Transverse colon (tissue), 4 donors: ENCODE data around the gene NACA2. TPM values are rescaled to one million over a fixed set of nuclear protein-coding genes. Genes with fewer than 3 reads are reported as not detected.

Experiments
- DNase-seq: peaks from one replicate; pipeline ENCODE4 v3.0.0-alpha.2; 2019
- H3K27ac ChIP-seq, 4 donors: fragments of 200-600 bp; sonication (generic); 2 replicates each; pipeline ENCODE4 v1.5.1; 2016 to 2018; ENCODE audit warnings: inconsistent platforms in 4 of 4
- H3K27me3 ChIP-seq: fragments of 200-600 bp; sonication (generic); 2 replicates; pipeline ENCODE4 v1.5.1; 2017; ENCODE audit warnings: inconsistent platforms
- H3K36me3 ChIP-seq, 4 donors: fragments of 200-600 bp; sonication (generic); 2 replicates each; pipeline ENCODE4 v1.5.1; 2017 to 2019; ENCODE audit warnings: inconsistent platforms in 4 of 4
- H3K4me1 ChIP-seq, 4 donors: fragments of 200-600 bp; sonication (generic); 2 replicates each; pipeline ENCODE4 v1.5.1; 2017 to 2020; ENCODE audit warnings: inconsistent platforms in 4 of 4
- H3K4me3 ChIP-seq, 4 donors: fragments of 200-600 bp; sonication (generic); 1 replicate in 1 of 4; 2 replicates in 3 of 4; pipeline versions ENCODE4 v1.5.1 to v1.6.1; 2017 to 2019; ENCODE audit warnings: inconsistent platforms in 4 of 4
- H3K9me3 ChIP-seq, 2 donors: fragments of 200-600 bp; sonication (generic); 2 replicates each; pipeline ENCODE4 v1.5.1; 2017 to 2019; ENCODE audit warnings: inconsistent platforms in 2 of 2
- CTCF ChIP-seq, 5 experiments: fragments of 200-600 bp in 3 of 5; fragments of 450-650 bp in 2 of 5; sonication (generic) in 3 of 5; IDR thresholded peaks; 1 replicate in 2 of 5; 2 replicates in 3 of 5; pipeline ENCODE4 v1.5.1; 2016 to 2017; ENCODE audit warnings: antibody characterized with exemption in 5 of 5, inconsistent platforms in 3 of 5, mild to moderate bottlenecking in 2 of 5, moderate library complexity in 1 of 5
- EP300 ChIP-seq: sonication (generic); formaldehyde crosslinking; IDR thresholded peaks from one replicate; pipeline ENCODE4 v1.6.1; 2017; ENCODE audit warnings: antibody characterized with exemption, low read depth
- POLR2A ChIP-seq: fragments of 450-650 bp; IDR thresholded peaks from one replicate; pipeline ENCODE4 v1.6.1; 2016; ENCODE audit warnings: antibody characterized with exemption, mild to moderate bottlenecking, moderate library complexity
- POLR2AphosphoS5 ChIP-seq, 3 donors: sonication (generic); formaldehyde crosslinking; IDR thresholded peaks; one replicate each; pipeline ENCODE4 v1.6.1; 2016; ENCODE audit warnings: antibody characterized with exemption in 3 of 3
- WGBS, 2 donors: methylation state at CpG; one replicate each; pipeline ENCODE4 v1.1.5; 2018; ENCODE audit warnings: low coverage in 1 of 2; 5-methylcytosine and 5-hydroxymethylcytosine counted together
- in situ Hi-C, 4 donors: fragments of 200-750 bp; cut with MboI; loops; one replicate each; pipeline versions ENCODE4 v1.15.0 to v1.15.1; 2017; ENCODE audit warnings: low sequenced_read_pairs in 3 of 4, low pct_ligation_motif_present in 1 of 4, low pct_unique_long_range_greater_than_20kb in 1 of 4
- intact Hi-C: fragments of 100-400 bp; cut with DNase I; formaldehyde crosslinking; loops from one replicate; pipeline ENCODE4 v1.15.1; 2023; ENCODE audit warnings: low total_unique reads
- total RNA-seq, 4 donors: library from RNA; depleted of rRNA; stranded (reverse); fragments of >200 nt; gene quantifications; one replicate each; pipeline ENCODE4 v1.1.0, GENCODE V29; 2016

The NACA2 gene
- total RNA-seq, 4 donors from 2014 or later = not detected

- peaks cover 64% of the 10 kb centered on the region for H3K27me3 ChIP-seq
- in situ Hi-C loops = no loop called here
- no peaks in the 10 kb centered on the region for H3K9me3 ChIP-seq
These were observed 43.9 kb downstream of the NACA2 start for GRCh38 chr17:61547113-61547512.

GRCh38 chr17:61545335-61545938, 45.6 kb downstream of the NACA2 start:
- Histone ChIP-seq H3K4me3 (no peak overlapping the region), H3K27ac (no peak overlapping the region), H3K27me3 (peaks cover 54% of the 10 kb centered on the region), H3K4me1 (no peaks in the 10 kb centered on the region), H3K9me3 (peaks cover 0 to 6% of the 10 kb centered on the region in 2 donors), H3K36me3 (no peaks in the 10 kb centered on the region)
- TF ChIP-seq EP300 (no peak), POLR2AphosphoS5 (IDR thresholded peaks at IDR 0.05) (no peak), POLR2A (no peak), CTCF (IDR thresholded peaks at IDR 0.05) (no peak)
- 80 to 92% methylated on average over 1 of the region's 1 CpG for WGBS, 2 donors
- in situ Hi-C loops = no loop called here
- DNase-seq = no peak
- intact Hi-C loops = no loop called here

More at GRCh38 chr17:61547113-61547512, 43.9 kb downstream of the NACA2 start:
- TF ChIP-seq CTCF (IDR thresholded peaks at IDR 0.05) (no peak), EP300 (no peak), POLR2A (no peak), POLR2AphosphoS5 (IDR thresholded peaks at IDR 0.05) (no peak)
- Histone ChIP-seq H3K27ac (no peak overlapping the region), H3K4me3 (no peak overlapping the region), H3K4me1 (no peaks in the 10 kb centered on the region), H3K36me3 (no peaks in the 10 kb centered on the region)
- intact Hi-C loops = no loop called here
- no peak for DNase-seq

GRCh38 chr17:61543786-61544415, 47.1 kb downstream of the NACA2 start:
- Histone ChIP-seq H3K4me3 (no peak overlapping the region), H3K4me1 (no peaks in the 10 kb centered on the region), H3K9me3 (peaks cover 0 to 6% of the 10 kb centered on the region in 2 donors), H3K27me3 (peaks cover 41% of the 10 kb centered on the region), H3K36me3 (no peaks in the 10 kb centered on the region), H3K27ac (no peak overlapping the region)
- no peak for DNase-seq
- intact Hi-C loops (no loop called here), in situ Hi-C loops (no loop called here)
- 72 to 74% methylated on average over 6 to 9 of the region's 9 CpGs for WGBS, 2 donors
- TF ChIP-seq POLR2A (no peak), EP300 (no peak), POLR2AphosphoS5 (IDR thresholded peaks at IDR 0.05) (no peak), CTCF (IDR thresholded peaks at IDR 0.05) (no peak)

GRCh38 chr17:61542027-61542426, 49.0 kb downstream of the NACA2 start:
- no peak for DNase-seq
- H3K27ac ChIP-seq = no peak overlapping the region
- in situ Hi-C loops = no loop called here
- 89 to 92% methylated on average over 5 to 8 of the region's 8 CpGs for WGBS, 2 donors
- no peaks in the 10 kb centered on the region for H3K4me1 ChIP-seq
- H3K9me3 ChIP-seq = peaks cover 0 to 6% of the 10 kb centered on the region in 2 donors
- intact Hi-C loops = no loop called here
- peaks cover 24% of the 10 kb centered on the region for H3K27me3 ChIP-seq
- no peak for TF ChIP-seq EP300
- TF ChIP-seq CTCF (IDR thresholded peaks at IDR 0.05) = no peak
- TF ChIP-seq POLR2AphosphoS5 (IDR thresholded peaks at IDR 0.05) = no peak
- TF ChIP-seq POLR2A = no peak
- H3K36me3 ChIP-seq = no peaks in the 10 kb centered on the region
- no peak overlapping the region for H3K4me3 ChIP-seq
